GM12874 (cell line): Measurements from ENCODE around the gene MIPOL1.

Source experiments
- CTCF ChIP-seq: IDR thresholded peaks from 2 replicates; pipeline ENCODE4 v1.5.1; 2011; ENCODE audit warnings: low read depth, mild to moderate bottlenecking, control low read depth, low read length, moderate library complexity; ENCODE audit not compliant: insufficient read depth

The MIPOL1 gene

DNA sequence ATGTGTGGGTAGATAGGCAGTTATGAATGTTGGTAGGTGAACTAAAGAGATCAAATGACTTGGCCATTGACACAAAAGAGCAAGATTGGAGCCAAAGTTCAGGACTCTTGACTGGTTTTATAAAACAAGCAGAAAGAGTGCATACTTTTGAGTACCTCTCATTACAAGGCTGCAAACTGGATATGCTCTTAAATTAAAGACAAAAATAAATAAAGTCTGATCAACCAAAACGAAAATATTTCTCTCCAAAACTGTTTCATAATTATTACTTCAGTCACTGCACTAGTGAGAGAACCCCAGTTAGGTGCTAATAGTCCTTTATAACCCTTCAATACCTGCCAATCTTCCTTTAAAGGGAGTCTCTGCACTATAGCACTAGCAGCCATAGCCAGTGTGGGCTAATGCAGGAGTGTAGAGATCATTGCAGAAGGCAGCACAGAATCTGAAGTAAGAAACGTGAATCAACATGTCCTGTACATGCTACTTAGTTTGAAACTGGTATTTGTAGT, 250.2 kb downstream of the MIPOL1 start:
- TF ChIP-seq CTCF, result no peak

DNA sequence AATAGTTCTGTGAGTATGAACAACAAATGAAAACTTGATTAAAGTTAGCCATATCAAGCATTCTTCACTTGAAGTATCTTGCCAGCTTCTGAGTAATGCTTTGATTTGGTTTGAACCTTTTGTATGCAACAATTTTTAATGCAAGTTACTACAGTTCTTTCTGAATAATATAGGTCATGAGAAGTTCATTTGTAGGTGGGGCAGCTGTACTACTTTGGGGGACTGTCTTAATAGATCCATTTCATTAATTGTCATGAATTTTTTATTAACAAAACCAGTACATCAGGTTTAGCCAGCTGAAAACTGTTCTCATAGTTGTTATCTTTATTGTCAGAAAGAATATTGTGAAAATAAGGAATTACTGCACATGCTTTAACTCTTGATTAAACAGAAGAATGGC, 254.6 kb downstream of the MIPOL1 start:
- TF ChIP-seq CTCF, result no peak

- no peak for TF ChIP-seq CTCF
Observed at GRCh38 chr14:37453985-37454384, 256.2 kb downstream of the MIPOL1 start.

- no peak for TF ChIP-seq CTCF
Observed at GRCh38 chr14:37457334-37457733, 259.6 kb downstream of the MIPOL1 start.

- no peak for TF ChIP-seq CTCF
Observed at GRCh38 chr14:37464192-37464858, 266.6 kb downstream of the MIPOL1 start.

GRCh38 chr14:37466003-37466622, 268.4 kb downstream of the MIPOL1 start:
- TF ChIP-seq CTCF, result no peak

DNA sequence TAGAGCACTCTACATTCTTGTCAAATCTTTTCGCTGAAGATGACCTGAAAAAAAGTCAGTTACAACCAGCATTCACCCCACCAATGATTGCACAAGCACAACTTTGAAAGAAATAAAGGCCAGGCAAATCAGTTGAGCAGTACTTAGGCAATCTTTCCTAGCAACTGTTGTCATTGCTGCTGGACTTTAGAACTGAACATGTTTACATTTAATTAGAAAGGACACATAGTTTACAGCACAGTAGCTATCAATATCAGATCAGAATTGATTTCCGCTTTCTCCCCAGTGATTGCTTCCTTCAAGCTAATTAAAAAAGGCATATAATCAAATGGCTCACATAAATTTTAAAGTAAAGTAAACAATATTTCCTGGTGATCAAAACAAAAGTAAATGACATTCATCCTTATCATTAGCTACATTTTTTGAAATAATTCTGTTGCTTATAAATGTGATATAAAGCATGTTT, 268.9 kb downstream of the MIPOL1 start:
- TF ChIP-seq CTCF, result no peak
